Measurements from ENCODE around the gene PAIP2B.

GRCh38 chr2:71226096-71226964 is 573 bp downstream of the PAIP2B start:
- TF ChIP-seq TARDBP (IDR thresholded peaks at IDR 0.05), result no peak
- no peak for TF ChIP-seq BHLHE40 (IDR thresholded peaks at IDR 0.05; ENCODE audit: borderline replicate concordance)
- no peak for TF ChIP-seq FOXM1 (IDR thresholded peaks at IDR 0.05; ENCODE audit: borderline replicate concordance)
- no peak for TF ChIP-seq SP1 (IDR thresholded peaks at IDR 0.05)
- no peak for TF ChIP-seq FOXA1 (IDR thresholded peaks at IDR 0.05)
- no peak for TF ChIP-seq ZNF384 (IDR thresholded peaks at IDR 0.05)
- no peak for TF ChIP-seq PKNOX1 (IDR thresholded peaks at IDR 0.05)
- TF ChIP-seq ELF4 (IDR thresholded peaks at IDR 0.05), result no peak
- no peak for TF ChIP-seq CTBP1 (IDR thresholded peaks at IDR 0.05; ENCODE audit: borderline replicate concordance)

Data from HEK293T (cell line).